IMR-90 (cell line): ENCODE data around the gene DACT1. TPM values are rescaled to one million over a fixed set of nuclear protein-coding genes. Genes with fewer than 3 reads are reported as not detected.
A peak's percentile ranks its signal among the peaks of the same experiment; 100 is the strongest.

Source experiments
- ATAC-seq: fragments of 200-7000 bp; cut with Tn5 transposase; 2 replicates; pipeline ENCODE4 v1.9.1; 2020; ENCODE audit warnings: low read depth, mild to moderate bottlenecking, moderate library complexity
- BruUV-seq: library from RNA; stranded (reverse); fragments of 400-500 nt; replicated peaks from 2 replicates; lab custom pipeline; 2021; lab: Mats Ljungman, UMichigan
- CTCF ChIA-PET: fragments of 300-600 bp; formaldehyde crosslinking; extraction: SDS; loops from one replicate; lab custom pipeline; 2021; ENCODE audit warnings: antibody characterized with exemption; lab: Yijun Ruan, JAX
- POLR2A ChIA-PET: fragments of 300-600 bp; sonication (Branson Sonifier 250); formaldehyde crosslinking; loops from one replicate; lab custom pipeline; 2022; ENCODE audit warnings: antibody characterized with exemption; ENCODE audit not compliant: unreplicated experiment; lab: Charles Lee
- DNase-seq: peaks from one replicate; pipeline ENCODE4 v3.0.0; 2013
- H2AFZ ChIP-seq: replicated peaks from 2 replicates; pipeline ENCODE3; 2013; ENCODE audit warnings: low read length, mild to moderate bottlenecking; ENCODE audit not compliant: poor library complexity
- H2AK5ac ChIP-seq: 2 replicates; pipeline ENCODE4 v1.6.1; 2013; ENCODE audit warnings: low read depth, low read length, inconsistent platforms
- H2AK9ac ChIP-seq: replicated peaks from 2 replicates; pipeline ENCODE3; 2013; ENCODE audit warnings: mild to moderate bottlenecking, low read depth, low read length, moderate library complexity; ENCODE audit not compliant: poor library complexity
- H2BK120ac ChIP-seq: 2 replicates; pipeline ENCODE4 v1.6.1; 2013; ENCODE audit warnings: low read depth, low read length, inconsistent platforms
- H2BK15ac ChIP-seq: 3 replicates; pipeline ENCODE4 v1.6.1; 2013; ENCODE audit warnings: low read depth, low read length, inconsistent platforms
- H2BK20ac ChIP-seq: 2 replicates; pipeline ENCODE4 v1.6.1; 2013; ENCODE audit warnings: low read depth, mild to moderate bottlenecking, inconsistent platforms, low read length, moderate library complexity
- H2BK5ac ChIP-seq: 2 replicates; pipeline ENCODE4 v1.6.1; 2013; ENCODE audit warnings: mild to moderate bottlenecking, low read depth, low read length, inconsistent platforms; ENCODE audit not compliant: poor library complexity, severe bottlenecking
- H3K14ac ChIP-seq: replicated peaks from 2 replicates; pipeline ENCODE4 v1.6.1; 2013; ENCODE audit warnings: low read depth, low read length, inconsistent platforms
- H3K18ac ChIP-seq: 2 replicates; pipeline ENCODE4 v1.6.1; 2013; ENCODE audit warnings: low read depth, low read length, control low read depth
- H3K23ac ChIP-seq: 2 replicates; pipeline ENCODE4 v1.6.1; 2013; ENCODE audit warnings: low read depth, low read length, inconsistent platforms
- H3K27ac ChIP-seq: 2 replicates; pipeline ENCODE4 v1.5.1; 2013; ENCODE audit warnings: mild to moderate bottlenecking, control low read depth, low read length; ENCODE audit not compliant: insufficient read depth
- H3K27me3 ChIP-seq: 2 replicates; pipeline ENCODE4 v1.6.1; 2013; ENCODE audit warnings: low read length; ENCODE audit not compliant: control insufficient read depth, insufficient read depth
- H3K36me3 ChIP-seq: 2 replicates; pipeline ENCODE4 v1.6.1; 2013; ENCODE audit warnings: low read length, mixed read lengths; ENCODE audit not compliant: control insufficient read depth, insufficient read depth
- H3K4ac ChIP-seq: 2 replicates; pipeline ENCODE4 v1.6.1; 2013; ENCODE audit warnings: low read depth, low read length, inconsistent platforms
- H3K4me1 ChIP-seq: 2 replicates; pipeline ENCODE4 v1.6.1; 2013; ENCODE audit warnings: low read length, mixed read lengths; ENCODE audit not compliant: control insufficient read depth, insufficient read depth
- H3K4me2 ChIP-seq: 2 replicates; pipeline ENCODE4 v1.6.1; 2013; ENCODE audit warnings: low read depth, mild to moderate bottlenecking, control low read depth, low read length, moderate library complexity
- H3K4me3 ChIP-seq: 2 replicates; pipeline ENCODE4 v1.5.1; 2013; ENCODE audit warnings: low read depth, mild to moderate bottlenecking, control low read depth, low read length, moderate library complexity; ENCODE audit not compliant: insufficient read depth
- H3K56ac ChIP-seq: 2 replicates; pipeline ENCODE4 v1.6.1; 2013; ENCODE audit warnings: low read length, inconsistent platforms; ENCODE audit not compliant: insufficient read depth; ENCODE audit errors: extremely low read depth
- H3K79me1 ChIP-seq, 2 experiments: 2 replicates each; pipeline ENCODE4 v1.6.1; 2013; ENCODE audit warnings: low read length in 2 of 2, inconsistent platforms in 1 of 2, low read depth in 1 of 2
- H3K9ac ChIP-seq: 2 replicates; pipeline ENCODE4 v1.6.1; 2013; ENCODE audit warnings: low read depth, low read length, control low read depth
- H3K9me1 ChIP-seq: 2 replicates; pipeline ENCODE4 v1.6.1; 2013; ENCODE audit warnings: low read length, inconsistent platforms; ENCODE audit not compliant: insufficient read depth
- H3K9me3 ChIP-seq: 2 replicates; pipeline ENCODE4 v1.6.1; 2013; ENCODE audit warnings: low read length; ENCODE audit not compliant: control insufficient read depth, insufficient read depth
- H4K20me1 ChIP-seq: 2 replicates; pipeline ENCODE4 v1.6.1; 2013; ENCODE audit warnings: low read length, inconsistent platforms; ENCODE audit not compliant: insufficient read depth
- H4K5ac ChIP-seq: 2 replicates; pipeline ENCODE4 v1.6.1; 2013; ENCODE audit warnings: mild to moderate bottlenecking, low read depth, low read length, control low read depth
- H4K8ac ChIP-seq, 2 experiments: 2 replicates each; pipeline ENCODE4 v1.6.1; 2013; ENCODE audit warnings: low read depth in 2 of 2, low read length in 2 of 2, control low read depth in 1 of 2, inconsistent platforms in 1 of 2
- H4K91ac ChIP-seq: 2 replicates; pipeline ENCODE4 v1.6.1; 2013; ENCODE audit warnings: low read depth, low read length, inconsistent platforms; ENCODE audit not compliant: insufficient read depth
- BHLHE40 ChIP-seq: fragments of 150-350 bp; IDR thresholded peaks from 2 replicates; pipeline ENCODE4 v1.6.1; 2016; ENCODE audit warnings: mild to moderate bottlenecking, low read depth, low read length
- CEBPB ChIP-seq: IDR thresholded peaks from 2 replicates; pipeline ENCODE4 v1.6.1; 2012; ENCODE audit warnings: low read depth, low read length, improper control_type of control experiment
- CHD1 ChIP-seq: IDR thresholded peaks from 2 replicates; pipeline ENCODE4 v1.6.1; 2012; ENCODE audit warnings: low read depth, low read length, improper control_type of control experiment
- CTCF ChIP-seq: conservative IDR thresholded peaks from 2 replicates; pipeline ENCODE4 v1.5.1; 2012; ENCODE audit warnings: mild to moderate bottlenecking, low read depth, low read length, improper control_type of control experiment
- ELK1 ChIP-seq: fragments of 150-350 bp; IDR thresholded peaks from 2 replicates; pipeline ENCODE4 v1.6.1; 2016; ENCODE audit warnings: low read depth, mild to moderate bottlenecking, low read length, moderate library complexity, borderline replicate concordance
- FOS ChIP-seq: fragments of 150-350 bp; IDR thresholded peaks from 2 replicates; pipeline ENCODE4 v1.6.1; 2016; ENCODE audit warnings: low read depth, low read length
- MAFK ChIP-seq: IDR thresholded peaks from 2 replicates; pipeline ENCODE4 v1.6.1; 2012; ENCODE audit warnings: low read depth, low read length, improper control_type of control experiment
- MAZ ChIP-seq: IDR thresholded peaks from 2 replicates; pipeline ENCODE4 v1.6.1; 2012; ENCODE audit warnings: low read depth, mild to moderate bottlenecking, low read length, improper control_type of control experiment, moderate library complexity, borderline replicate concordance
- MXI1 ChIP-seq: IDR thresholded peaks from 2 replicates; pipeline ENCODE4 v1.6.1; 2012; ENCODE audit warnings: low read depth, mild to moderate bottlenecking, low read length, moderate library complexity, borderline replicate concordance
- NFE2L2 ChIP-seq: fragments of 150-350 bp; IDR thresholded peaks from 2 replicates; pipeline ENCODE4 v1.6.1; 2016; ENCODE audit warnings: low read depth, mild to moderate bottlenecking, low read length
- POLR2A ChIP-seq: IDR thresholded peaks from 2 replicates; pipeline ENCODE4 v1.6.1; 2012; ENCODE audit warnings: mild to moderate bottlenecking, low read depth, low read length
- RAD21 ChIP-seq: IDR thresholded peaks from 2 replicates; pipeline ENCODE4 v1.6.1; 2012; ENCODE audit warnings: low read length, improper control_type of control experiment
- RCOR1 ChIP-seq: IDR thresholded peaks from 2 replicates; pipeline ENCODE4 v1.6.1; 2012; ENCODE audit warnings: mild to moderate bottlenecking, low read length, improper control_type of control experiment; ENCODE audit not compliant: insufficient replicate concordance
- RFX5 ChIP-seq: IDR thresholded peaks from 2 replicates; pipeline ENCODE4 v1.8.0; 2012; ENCODE audit warnings: low read depth, mild to moderate bottlenecking, low read length, moderate library complexity
- SMC3 ChIP-seq: fragments of 150-350 bp; IDR thresholded peaks from 2 replicates; pipeline ENCODE4 v1.6.1; 2016; ENCODE audit warnings: low read depth, mild to moderate bottlenecking, antibody characterized with exemption, low read length, moderate library complexity
- USF2 ChIP-seq: fragments of 150-350 bp; IDR thresholded peaks from 2 replicates; pipeline ENCODE4 v1.6.1; 2017; ENCODE audit warnings: mild to moderate bottlenecking, antibody characterized with exemption, low read length, low read depth
- WGBS, 2 experiments: methylation state at CpG; one replicate each; pipeline versions ENCODE4 v1.1.5 to v1.1.7; 2013; ENCODE audit warnings: missing lambda C conversion rate in 2 of 2; ENCODE audit not compliant: insufficient read length in 1 of 2; ENCODE audit errors: extremely low coverage in 2 of 2; 5-methylcytosine and 5-hydroxymethylcytosine counted together
- dilution Hi-C: fragments of 300-500 bp; cut with HindIII; formaldehyde crosslinking; loops from one replicate; pipeline ENCODE4 v1.14.3; 2018; ENCODE audit warnings: low sequenced_read_pairs; ENCODE audit not compliant: unreplicated experiment
- in situ Hi-C: fragments of 300-500 bp; cut with MboI; formaldehyde crosslinking; loops from 3 replicates; pipeline ENCODE4 v1.14.3; 2019; ENCODE audit warnings: low sequenced_read_pairs, inconsistent platforms, mixed read lengths
- intact Hi-C: fragments of 100-400 bp; cut with micrococcal nuclease; formaldehyde crosslinking; loops from 2 replicates; pipeline ENCODE4 v1.10.0; 2022
- polyA plus RNA-seq, 3 experiments: library from polyadenylated mRNA; depleted of rRNA; stranded (reverse); fragments of >200 nt; gene quantifications; 2 replicates each; pipeline ENCODE4 v1.2.3, GENCODE V29; 2012; ENCODE audit warnings: low replicate concordance in 1 of 3
- total RNA-seq: library from RNA; depleted of rRNA; stranded (reverse); fragments of >200 nt; gene quantifications from 2 replicates; pipeline ENCODE4 v1.2.3, GENCODE V29; 2012

The DACT1 gene
- total and polyA plus RNA-seq, 2 of the 4 experiments (the other 2 are of a cell fraction) = 6.5 to 9.7 TPM

DNA sequence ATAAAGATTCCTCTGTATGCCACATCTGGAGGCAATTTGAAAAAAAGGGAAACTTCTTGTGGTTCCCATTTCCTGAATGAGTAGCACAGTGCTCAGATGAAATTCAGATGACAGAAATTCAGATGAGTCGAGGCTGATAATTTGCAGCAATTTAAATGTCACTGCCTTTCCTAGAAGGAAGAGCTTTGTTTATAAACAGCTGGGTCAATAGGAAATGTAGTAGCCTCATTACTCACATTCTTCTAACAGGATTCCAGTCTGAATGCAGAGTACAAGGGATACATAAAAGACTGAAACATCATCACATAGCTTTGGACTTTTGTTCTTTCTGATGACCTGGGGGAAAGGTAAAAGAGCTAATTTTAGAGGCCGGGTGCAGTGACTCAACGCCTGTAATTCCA is 11.3 kb upstream of the DACT1 start:
- CTCF ChIA-PET = interaction anchor here (0.6 kb wide), 1 partner anchor 28 kb away, joined by 3 read pairs; no protein-coding TSS in a partner anchor
- peak; percentile 42 for ATAC-seq

More for the DNA sequence above, 11.3 kb upstream of the DACT1 start:
- TF ChIP-seq MAZ (no peak), CTCF (no peak), SMC3 (no peak), MAFK (no peak), RAD21 (no peak), USF2 (no peak), FOS (no peak), NFE2L2 (no peak), ELK1 (no peak), CEBPB (no peak), RCOR1 (no peak), RFX5 (no peak), MXI1 (no peak), POLR2A (no peak), BHLHE40 (no peak), CHD1 (no peak)
- Histone ChIP-seq H3K9ac (no peak overlapping the region), H2BK20ac (no peak overlapping the region), H3K9me3 (no peaks in the 10 kb centered on the region), H3K4ac (no peak overlapping the region), H2AK5ac (no peak overlapping the region), H4K8ac (no peak overlapping the region), H2BK120ac (no peak overlapping the region), H2BK15ac (no peak overlapping the region), H3K18ac (no peak overlapping the region), H3K4me1 (no peaks in the 10 kb centered on the region; the same call in 1 of the 2 replicates), H3K9me1 (no peaks in the 10 kb centered on the region; the same call in 1 of the 2 replicates), H2AK9ac (no peak overlapping the region), H3K27me3 (no peaks in the 10 kb centered on the region), H3K36me3 (no peaks in the 10 kb centered on the region), H3K56ac (no peak overlapping the region), H3K23ac (no peak overlapping the region), H3K14ac (no peak overlapping the region), H3K79me1 (no peaks in the 10 kb centered on the region), H3K4me2 (no peak overlapping the region; the same call in 1 of the 2 replicates), H4K5ac (no peak overlapping the region), H2BK5ac (no peak overlapping the region), H3K27ac (no peak overlapping the region), H3K4me3 (no peak overlapping the region), H4K20me1 (no peaks in the 10 kb centered on the region), H4K91ac (no peak overlapping the region), H2AFZ (no peak overlapping the region)
- dilution Hi-C loops = no loop called here
- in situ Hi-C loops = loop anchor here (25.0 kb wide), 1 partner anchor 836 kb away; the partner anchor contains the start of gene GPR135
- no TSS peak for BruUV-seq
- WGBS, 2 experiments = no CpG with 5 or more reads among the region's 3 CpGs
- POLR2A ChIA-PET = no interaction called here
- peak; percentile 69 for DNase-seq
- intact Hi-C loops = no loop called here
